H1 (cell line): ENCODE results near the gene CHSY3. TPM values are rescaled to one million over a fixed set of nuclear protein-coding genes. Genes with fewer than 3 reads are reported as not detected.

Experiments
- CTCF ChIA-PET: fragments of 300-600 bp; sonication (Branson Sonifier 250); formaldehyde crosslinking; loops from one replicate; lab custom pipeline; 2021; ENCODE audit not compliant: partially characterized antibody; lab: Charles Lee
- POLR2A ChIA-PET: fragments of 300-600 bp; sonication (Branson Sonifier 250); formaldehyde crosslinking; loops from one replicate; lab custom pipeline; 2021; ENCODE audit warnings: inconsistent platforms; ENCODE audit not compliant: partially characterized antibody; lab: Charles Lee
- DNase-seq, 2 experiments: peaks; one replicate each; pipeline versions ENCODE4 v3.0.0 to v3.0.0-alpha.2; 2010 to 2022; ENCODE audit warnings: low spot score in 2 of 2, low read depth in 1 of 2, mixed read lengths in 1 of 2
- FAIRE-seq: peaks from 2 replicates; lab custom pipeline; 2011; peaks lifted over from hg19 to GRCh38; lab: Jason Lieb, UNC
- H2AFZ ChIP-seq: 2 replicates; pipeline ENCODE4 v1.8.1; 2012; ENCODE audit warnings: low read length, inconsistent platforms
- H2AK5ac ChIP-seq: 2 replicates; pipeline ENCODE4 v1.6.1; 2013; ENCODE audit warnings: low read depth, low read length
- H2BK120ac ChIP-seq: replicated peaks from 2 replicates; pipeline ENCODE3; 2013; ENCODE audit warnings: low read depth, low read length, inconsistent platforms
- H2BK12ac ChIP-seq: 2 replicates; pipeline ENCODE4 v1.6.1; 2013; ENCODE audit warnings: low read depth, low read length
- H2BK15ac ChIP-seq: 2 replicates; pipeline ENCODE4 v1.6.1; 2013; ENCODE audit warnings: low read length
- H2BK20ac ChIP-seq: 2 replicates; pipeline ENCODE4 v1.6.1; 2013; ENCODE audit warnings: low read length
- H2BK5ac ChIP-seq: 2 replicates; pipeline ENCODE4 v1.6.1; 2013; ENCODE audit warnings: low read depth, low read length
- H3K14ac ChIP-seq: 2 replicates; pipeline ENCODE4 v1.6.1; 2013; ENCODE audit warnings: inconsistent platforms; ENCODE audit not compliant: insufficient read length
- H3K18ac ChIP-seq: 2 replicates; pipeline ENCODE4 v1.6.1; 2013; ENCODE audit warnings: low read length; ENCODE audit errors: extremely low read depth
- H3K23ac ChIP-seq: 2 replicates; pipeline ENCODE4 v1.6.1; 2013; ENCODE audit warnings: inconsistent platforms; ENCODE audit not compliant: insufficient read length
- H3K23me2 ChIP-seq: 2 replicates; pipeline ENCODE4 v1.6.1; 2013; ENCODE audit warnings: low read depth, low read length
- H3K27ac ChIP-seq: 2 replicates; pipeline ENCODE4 v1.6.1; 2011; ENCODE audit warnings: low read depth, low read length, inconsistent platforms
- H3K27me3 ChIP-seq, 4 experiments: replicated peaks in 1 of 4; 1 replicate in 1 of 4; 2 replicates in 3 of 4; pipeline versions ENCODE4 v1.6.1 to v1.8.1; 2011 to 2013; ENCODE audit warnings: low read length in 3 of 4, mild to moderate bottlenecking in 3 of 4, inconsistent platforms in 2 of 4, mixed read lengths in 2 of 4, moderate library complexity in 1 of 4; ENCODE audit not compliant: control insufficient read depth in 3 of 4, insufficient read depth in 3 of 4; ENCODE audit errors: extremely low read depth in 1 of 4
- H3K36me3 ChIP-seq, 4 experiments: 2 replicates each; pipeline versions ENCODE4 v1.6.1 to v1.8.1; 2011 to 2013; ENCODE audit warnings: mild to moderate bottlenecking in 4 of 4, low read length in 3 of 4, moderate library complexity in 2 of 4, control low read depth in 1 of 4, inconsistent platforms in 1 of 4; ENCODE audit not compliant: insufficient read depth in 4 of 4, control insufficient read depth in 2 of 4
- H3K4ac ChIP-seq: replicated peaks from 2 replicates; pipeline ENCODE3; 2013; ENCODE audit warnings: low read length, low read depth, mixed read lengths, inconsistent platforms; ENCODE audit not compliant: insufficient read length
- H3K4me1 ChIP-seq, 4 experiments: replicated peaks in 1 of 4; 1 replicate in 1 of 4; 2 replicates in 3 of 4; pipeline versions ENCODE4 v1.6.1 to v1.8.1; 2011 to 2013; ENCODE audit warnings: low read length in 3 of 4, inconsistent platforms in 2 of 4, mixed read lengths in 1 of 4; ENCODE audit not compliant: insufficient read depth in 4 of 4, control insufficient read depth in 3 of 4
- H3K4me2 ChIP-seq, 2 experiments: 2 replicates each; pipeline versions ENCODE4 v1.6.1 to v1.8.1; 2011 to 2013; ENCODE audit warnings: low read depth in 2 of 2, low read length in 2 of 2, control low read depth in 1 of 2, inconsistent platforms in 1 of 2, mild to moderate bottlenecking in 1 of 2; ENCODE audit not compliant: insufficient read depth in 1 of 2
- H3K4me3 ChIP-seq, 4 experiments: fragments of 200-600, 300-600 bp in 1 of 4; sonication (generic), shearing (Covaris generic), sonication (Bioruptor Twin) in 1 of 4; 2 replicates each; pipeline versions ENCODE4 v1.5.1 to v1.8.1; 2011 to 2016; ENCODE audit warnings: low read length in 4 of 4, low read depth in 3 of 4, control low read depth in 2 of 4, inconsistent platforms in 2 of 4, mild to moderate bottlenecking in 2 of 4, mixed read lengths in 1 of 4, moderate library complexity in 1 of 4; ENCODE audit not compliant: insufficient read depth in 2 of 4; ENCODE audit errors: extremely low read depth in 1 of 4
- H3K56ac ChIP-seq: replicated peaks from 2 replicates; pipeline ENCODE3; 2013; ENCODE audit warnings: low read depth, mild to moderate bottlenecking, mixed read lengths, low read length, inconsistent platforms; ENCODE audit not compliant: insufficient read length
- H3K79me1 ChIP-seq: 2 replicates; pipeline ENCODE4 v1.6.1; 2013; ENCODE audit warnings: low read depth, low read length, control low read depth
- H3K79me2 ChIP-seq, 2 experiments: 2 replicates each; pipeline versions ENCODE4 v1.6.1 to v1.8.1; 2012 to 2013; ENCODE audit warnings: low read length in 2 of 2, mild to moderate bottlenecking in 2 of 2, inconsistent platforms in 1 of 2; ENCODE audit not compliant: insufficient read depth in 2 of 2, control insufficient read depth in 1 of 2
- H3K9ac ChIP-seq, 4 experiments: replicated peaks in 1 of 4; 1 replicate in 1 of 4; 2 replicates in 3 of 4; pipeline versions ENCODE4 v1.6.1 to v1.8.1; 2011 to 2013; ENCODE audit warnings: low read depth in 3 of 4, low read length in 3 of 4, control low read depth in 2 of 4, mild to moderate bottlenecking in 2 of 4, moderate library complexity in 2 of 4, inconsistent platforms in 1 of 4; ENCODE audit errors: extremely low read depth in 1 of 4
- H3K9me3 ChIP-seq, 2 experiments: 2 replicates each; pipeline versions ENCODE4 v1.6.1 to v1.8.1; 2012 to 2013; ENCODE audit warnings: mild to moderate bottlenecking in 2 of 2, moderate library complexity in 2 of 2, control low read depth in 1 of 2, inconsistent platforms in 1 of 2, low read depth in 1 of 2, low read length in 1 of 2, mixed read lengths in 1 of 2; ENCODE audit not compliant: insufficient read depth in 2 of 2
- H4K20me1 ChIP-seq, 2 experiments: replicated peaks in 1 of 2; 2 replicates each; pipeline versions ENCODE3 to v1.8.1; 2011 to 2013; ENCODE audit warnings: inconsistent platforms in 2 of 2, low read length in 2 of 2, mild to moderate bottlenecking in 1 of 2; ENCODE audit not compliant: insufficient read depth in 2 of 2, control insufficient read depth in 1 of 2
- H4K5ac ChIP-seq: 2 replicates; pipeline ENCODE4 v1.6.1; 2013; ENCODE audit warnings: low read length, low read depth, mixed read lengths, inconsistent platforms; ENCODE audit not compliant: insufficient read length
- H4K8ac ChIP-seq: 2 replicates; pipeline ENCODE4 v1.8.0; 2013; ENCODE audit warnings: mild to moderate bottlenecking, moderate library complexity, low read length, inconsistent platforms; ENCODE audit not compliant: insufficient read depth; ENCODE audit errors: extremely low read depth
- H4K91ac ChIP-seq: replicated peaks from 2 replicates; pipeline ENCODE3; 2013; ENCODE audit warnings: low read length, mixed read lengths, inconsistent platforms; ENCODE audit not compliant: insufficient read length
- KDM4A ChIP-seq: IDR thresholded peaks from one replicate; pipeline ENCODE4 v1.7.1; 2012; ENCODE audit warnings: low read depth, mild to moderate bottlenecking, moderate library complexity, low read length, inconsistent platforms; ENCODE audit not compliant: severe bottlenecking
- WGBS, 2 experiments: shearing (Covaris generic) in 1 of 2; methylation state at CpG; one replicate each; pipeline versions ENCODE4 v1.1.6 to v1.1.7; 2013 to 2015; ENCODE audit warnings: low lambda C conversion rate in 2 of 2, mixed read lengths in 2 of 2, inconsistent platforms in 1 of 2, low coverage in 1 of 2, missing lambda C conversion rate in 1 of 2; ENCODE audit not compliant: insufficient replicate concordance in 2 of 2, insufficient coverage in 1 of 2, insufficient read length in 1 of 2; ENCODE audit errors: extremely low coverage in 1 of 2, missing lambda C conversion rate in 1 of 2; 5-methylcytosine and 5-hydroxymethylcytosine counted together
- polyA plus RNA-seq, 7 experiments: library from polyadenylated mRNA; depleted of rRNA in 3 of 7; stranded (reverse) in 5 of 7; unstranded in 2 of 7; fragments of >200 nt in 5 of 7; fragments of 200-250 nt in 2 of 7; gene quantifications; 1 replicate in 5 of 7; 2 replicates in 1 of 7; 4 replicates in 1 of 7; pipeline versions ENCODE4 v1.2.1 to v1.2.3, GENCODE V29; 2011 to 2013; ENCODE audit warnings: missing spikeins in 2 of 7, mixed read lengths in 2 of 7
- total RNA-seq: library from RNA; stranded (reverse); fragmentation: NEBNext Ultra II Directional; extraction: Animal tissue kit (Norgen Biotek cat#: 25700); gene quantifications from 2 replicates; pipeline ENCODE4 v1.2.1, GENCODE V29; 2021

CHSY3 gene
- total and polyA plus RNA-seq, 2 of the 8 experiments (the other 6 are each of a cell fraction or from before 2014, with no cell fraction given): 0.24 to 1.8 TPM

GRCh38 chr5:129943936-129944335, 39.7 kb downstream of the CHSY3 start:
- Histone ChIP-seq H3K9ac (no peak overlapping the region), H4K91ac (no peak overlapping the region), H2BK15ac (no peak overlapping the region), H2AFZ (no peak overlapping the region), H3K56ac (no peak overlapping the region), H3K4me1 (no peaks in the 10 kb centered on the region), H3K14ac (no peak overlapping the region), H3K4me3 (no peak overlapping the region), H3K18ac (no peak overlapping the region), H2BK20ac (no peak overlapping the region), H2BK120ac (no peak overlapping the region), H3K79me1 (no peaks in the 10 kb centered on the region), H3K23me2 (no peaks in the 10 kb centered on the region), H3K4ac (no peak overlapping the region), H4K20me1 (no peaks in the 10 kb centered on the region), H3K27me3 (peaks cover 0 to 1% (median 0%) of the 10 kb centered on the region in 4 experiments; a peak in 1 of 7 replicates), H3K9me3 (0 out of 4 replicates have a peak, but pooled peaks cover 0 to 2% of the 10 kb centered on the region in 2 experiments), H2BK12ac (no peak overlapping the region), H2AK5ac (no peak overlapping the region), H3K4me2 (no peak overlapping the region), H3K36me3 (no peaks in the 10 kb centered on the region), H3K27ac (no peak overlapping the region), H4K8ac (no peak overlapping the region), H2BK5ac (no peak overlapping the region), H3K23ac (no peak overlapping the region), H4K5ac (no peak overlapping the region), H3K79me2 (no peaks in the 10 kb centered on the region)
- CTCF ChIA-PET: interaction anchor here (0.6 to 1.0 kb wide), 2 partner anchors 44 to 1380 kb away, joined by 3 to 4 read pairs; no protein-coding TSS in a partner anchor
- DNase-seq (no peak), FAIRE-seq (no peak)
- no peak for TF ChIP-seq KDM4A
- POLR2A ChIA-PET: interaction anchor here (0.6 kb wide), 1 partner anchor 67 kb away, joined by 3 read pairs; no protein-coding TSS in a partner anchor
- WGBS, 2 experiments: 35% methylated on average over 1 of the region's 1 CpG; no CpG with 5 or more reads in 1 of the 2 experiments
